Ascending aorta (tissue), 2 donors: Measurements from ENCODE around the gene ANKFN1. TPM values are rescaled to one million over a fixed set of nuclear protein-coding genes. Genes with fewer than 3 reads are reported as not detected.

Experiments
- DNase-seq, 2 donors: peaks; one replicate each; pipeline ENCODE4 v3.0.0-alpha.2; 2019; ENCODE audit warnings: low spot score in 2 of 2
- H3K27ac ChIP-seq, 2 donors: fragments of 200-600 bp; sonication (generic); one replicate each; pipeline ENCODE4 v1.5.1; 2016 to 2017; ENCODE audit warnings: mild to moderate bottlenecking in 1 of 2
- H3K27me3 ChIP-seq: fragments of 200-600 bp; sonication (generic); one replicate; pipeline ENCODE4 v1.5.1; 2017
- H3K36me3 ChIP-seq, 2 donors: fragments of 200-600 bp; sonication (generic); one replicate each; pipeline ENCODE4 v1.5.1; 2016
- H3K4me1 ChIP-seq, 2 donors: fragments of 200-600 bp; sonication (generic); one replicate each; pipeline ENCODE4 v1.5.1; 2016 to 2017; ENCODE audit warnings: mild to moderate bottlenecking in 1 of 2
- H3K4me3 ChIP-seq, 2 donors: fragments of 200-600 bp; sonication (generic); one replicate each; pipeline ENCODE4 v1.5.1; 2016 to 2017; ENCODE audit warnings: mild to moderate bottlenecking in 1 of 2
- H3K9me3 ChIP-seq, 2 donors: fragments of 200-600 bp; sonication (generic); one replicate each; pipeline ENCODE4 v1.5.1; 2016
- intact Hi-C: fragments of 100-400 bp; cut with DNase I; formaldehyde crosslinking; loops from one replicate; pipeline ENCODE4 v1.15.1; 2023
- total RNA-seq: library from RNA; depleted of rRNA; stranded (reverse); fragments of >200 nt; gene quantifications from one replicate; pipeline ENCODE4 v1.1.0, GENCODE V29; 2016
- TF ChIP-seq, protein P1 (sequence below), 3 experiments: fragments of 200-600 bp in 2 of 3; fragments of 450-650 bp in 1 of 3; sonication (generic) in 2 of 3; IDR thresholded peaks; one replicate each; pipeline ENCODE4 v1.5.1; 2016 to 2019; ENCODE audit warnings: antibody characterized with exemption in 3 of 3, mild to moderate bottlenecking in 1 of 3, moderate library complexity in 1 of 3

The ANKFN1 gene
- total RNA-seq, 1 donor from 2014 or later, result not detected

- Histone ChIP-seq H3K4me1 (no peaks in the 10 kb centered on the region), H3K9me3 (no peaks in the 10 kb centered on the region), H3K27ac (no peak overlapping the region), H3K36me3 (no peaks in the 10 kb centered on the region), H3K27me3 (no peaks in the 10 kb centered on the region), H3K4me3 (no peak overlapping the region)
- intact Hi-C loops, result no loop called here
- no peak for DNase-seq
- TF ChIP-seq, protein P1, sequence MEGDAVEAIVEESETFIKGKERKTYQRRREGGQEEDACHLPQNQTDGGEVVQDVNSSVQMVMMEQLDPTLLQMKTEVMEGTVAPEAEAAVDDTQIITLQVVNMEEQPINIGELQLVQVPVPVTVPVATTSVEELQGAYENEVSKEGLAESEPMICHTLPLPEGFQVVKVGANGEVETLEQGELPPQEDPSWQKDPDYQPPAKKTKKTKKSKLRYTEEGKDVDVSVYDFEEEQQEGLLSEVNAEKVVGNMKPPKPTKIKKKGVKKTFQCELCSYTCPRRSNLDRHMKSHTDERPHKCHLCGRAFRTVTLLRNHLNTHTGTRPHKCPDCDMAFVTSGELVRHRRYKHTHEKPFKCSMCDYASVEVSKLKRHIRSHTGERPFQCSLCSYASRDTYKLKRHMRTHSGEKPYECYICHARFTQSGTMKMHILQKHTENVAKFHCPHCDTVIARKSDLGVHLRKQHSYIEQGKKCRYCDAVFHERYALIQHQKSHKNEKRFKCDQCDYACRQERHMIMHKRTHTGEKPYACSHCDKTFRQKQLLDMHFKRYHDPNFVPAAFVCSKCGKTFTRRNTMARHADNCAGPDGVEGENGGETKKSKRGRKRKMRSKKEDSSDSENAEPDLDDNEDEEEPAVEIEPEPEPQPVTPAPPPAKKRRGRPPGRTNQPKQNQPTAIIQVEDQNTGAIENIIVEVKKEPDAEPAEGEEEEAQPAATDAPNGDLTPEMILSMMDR (IDR thresholded peaks at IDR 0.05), result no peak
Observed at GRCh38 chr17:56305007-56305406, 151.7 kb downstream of the ANKFN1 start.

DNA sequence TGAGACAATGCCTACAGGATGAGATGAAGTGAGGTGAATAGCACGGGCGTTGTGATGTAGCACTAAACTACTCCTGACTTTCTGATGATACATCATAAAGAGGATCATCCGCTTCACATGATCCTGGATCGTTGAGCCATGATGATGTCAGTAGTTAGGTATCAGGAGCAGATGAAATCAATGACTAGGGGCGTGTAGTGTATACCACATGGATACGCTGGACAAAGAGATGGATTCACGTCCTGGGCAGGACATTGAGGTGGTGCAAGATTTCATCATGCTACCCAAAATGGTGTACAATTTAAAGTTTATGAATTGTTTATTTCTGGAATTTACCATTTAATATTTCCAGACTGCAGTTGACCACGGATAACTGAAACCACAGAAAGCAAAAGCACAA, 156.6 kb downstream of the ANKFN1 start:
- H3K27ac ChIP-seq, result no peak overlapping the region

GRCh38 chr17:56310782-56311181, 157.5 kb downstream of the ANKFN1 start:
- no peaks in the 10 kb centered on the region for H3K36me3 ChIP-seq
- intact Hi-C loops, result no loop called here

More for the DNA sequence above, 156.6 kb downstream of the ANKFN1 start:
- Histone ChIP-seq H3K4me1 (no peaks in the 10 kb centered on the region), H3K27me3 (no peaks in the 10 kb centered on the region), H3K4me3 (no peak overlapping the region), H3K36me3 (no peaks in the 10 kb centered on the region), H3K9me3 (no peaks in the 10 kb centered on the region)
- intact Hi-C loops, result no loop called here
- DNase-seq, result no peak
- TF ChIP-seq, protein P1 (IDR thresholded peaks at IDR 0.05), result no peak

GRCh38 chr17:56313201-56313600, 159.9 kb downstream of the ANKFN1 start:
- no peak overlapping the region for H3K27ac ChIP-seq
- no peaks in the 10 kb centered on the region for H3K9me3 ChIP-seq
- H3K4me1 ChIP-seq, result no peaks in the 10 kb centered on the region
- H3K27me3 ChIP-seq, result no peaks in the 10 kb centered on the region
- no peaks in the 10 kb centered on the region for H3K36me3 ChIP-seq
- TF ChIP-seq, protein P1 (IDR thresholded peaks at IDR 0.05), result no peak
- H3K4me3 ChIP-seq, result no peak overlapping the region
- intact Hi-C loops, result no loop called here
- DNase-seq, result no peak

More at GRCh38 chr17:56310782-56311181, 157.5 kb downstream of the ANKFN1 start:
- no peak overlapping the region for H3K4me3 ChIP-seq
- no peak overlapping the region for H3K27ac ChIP-seq
- no peaks in the 10 kb centered on the region for H3K9me3 ChIP-seq
- H3K4me1 ChIP-seq, result no peaks in the 10 kb centered on the region
- no peaks in the 10 kb centered on the region for H3K27me3 ChIP-seq
- DNase-seq, result no peak
- TF ChIP-seq, protein P1 (IDR thresholded peaks at IDR 0.05), result no peak

DNA sequence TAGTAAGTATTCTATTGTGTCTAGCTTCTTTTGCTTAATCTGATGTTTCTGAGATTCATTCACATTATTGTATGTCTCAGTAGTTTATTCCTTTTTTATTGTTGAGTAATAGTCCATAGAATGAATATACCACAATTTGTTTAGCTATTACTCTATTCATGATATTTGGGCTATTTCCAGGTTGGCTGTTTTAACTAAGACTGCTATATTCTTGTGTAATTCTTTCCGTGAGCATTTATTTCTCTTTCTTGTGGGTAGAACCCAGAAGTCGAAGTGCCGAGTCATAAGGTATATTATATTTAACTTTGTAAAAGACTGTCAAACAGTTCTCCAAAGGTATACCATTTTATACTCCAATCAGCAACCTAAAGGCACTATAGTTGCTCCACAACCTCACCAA, 160.8 kb downstream of the ANKFN1 start:
- no peak for DNase-seq
- intact Hi-C loops, result no loop called here
- no peaks in the 10 kb centered on the region for H3K36me3 ChIP-seq
- TF ChIP-seq, protein P1 (IDR thresholded peaks at IDR 0.05), result no peak
- no peaks in the 10 kb centered on the region for H3K27me3 ChIP-seq
- no peaks in the 10 kb centered on the region for H3K4me1 ChIP-seq
- H3K27ac ChIP-seq, result no peak overlapping the region
- H3K4me3 ChIP-seq, result no peak overlapping the region
- H3K9me3 ChIP-seq, result no peaks in the 10 kb centered on the region

DNA sequence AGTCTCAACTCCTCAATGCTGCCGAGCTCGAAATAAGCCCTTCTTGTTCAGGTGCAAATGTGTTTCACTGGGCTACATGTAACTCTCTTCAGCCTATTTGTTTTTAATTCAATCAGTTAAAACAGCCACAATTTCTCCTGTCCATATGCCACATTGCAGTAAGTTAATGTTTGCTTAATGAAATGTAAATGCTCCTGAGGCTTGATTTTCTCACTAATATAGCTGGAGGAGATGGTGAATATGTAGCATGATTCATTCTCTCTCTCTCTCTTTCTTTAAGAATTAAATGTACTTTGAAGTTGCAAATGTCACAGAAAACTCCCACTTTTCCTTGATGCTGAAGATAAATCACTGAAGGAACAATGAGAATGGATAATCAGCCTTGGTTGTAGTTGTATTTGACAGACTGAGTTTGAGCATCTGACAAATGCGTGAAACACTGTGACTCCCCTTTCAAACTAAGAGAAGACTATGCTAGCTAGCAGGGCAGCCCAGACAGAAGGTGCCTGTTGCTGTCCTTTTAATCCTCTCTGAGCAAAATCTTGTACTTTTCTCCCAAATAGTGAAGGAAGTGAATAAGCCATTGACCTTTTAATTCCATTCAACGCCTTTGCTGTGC, 161.8 kb downstream of the ANKFN1 start:
- Histone ChIP-seq H3K9me3 (no peaks in the 10 kb centered on the region), H3K4me1 (no peaks in the 10 kb centered on the region), H3K36me3 (no peaks in the 10 kb centered on the region), H3K4me3 (no peak overlapping the region), H3K27me3 (no peaks in the 10 kb centered on the region), H3K27ac (no peak overlapping the region)
- DNase-seq, result no peak
- TF ChIP-seq, protein P1 (IDR thresholded peaks at IDR 0.05), result no peak
- intact Hi-C loops, result no loop called here
